Stomach (tissue), 9 donors: Measurements from ENCODE around the gene ANO5. TPM values are rescaled to one million over a fixed set of nuclear protein-coding genes. Genes with fewer than 3 reads are reported as not detected.

Source experiments
- DNase-seq, 2 donors: peaks; one replicate each; pipeline versions ENCODE4 v3.0.0 to v3.0.0-alpha.2; 2013 to 2019
- H3K27ac ChIP-seq, 5 donors: fragments of 200-600 bp in 4 of 5; sonication (generic) in 4 of 5; one replicate each; pipeline ENCODE4 v1.5.1; 2013 to 2019; ENCODE audit warnings: mild to moderate bottlenecking in 1 of 5, moderate library complexity in 1 of 5
- H3K27me3 ChIP-seq, 3 donors: fragments of 200-600 bp; sonication (generic); one replicate each; pipeline ENCODE4 v1.5.1; 2017 to 2019; ENCODE audit warnings: mixed run types in 1 of 3
- H3K36me3 ChIP-seq, 4 donors: fragments of 200-600 bp; sonication (generic); 1 replicate in 3 of 4; 2 replicates in 1 of 4; pipeline ENCODE4 v1.5.1; 2016 to 2019
- H3K4me1 ChIP-seq, 4 donors: fragments of 200-600 bp; sonication (generic); one replicate each; pipeline ENCODE4 v1.5.1; 2016 to 2019
- H3K4me3 ChIP-seq, 4 donors: fragments of 200-600 bp; sonication (generic) in 3 of 4; one replicate each; pipeline ENCODE4 v1.5.1; 2016 to 2019; ENCODE audit warnings: mild to moderate bottlenecking in 1 of 4
- H3K9me3 ChIP-seq, 4 donors: fragments of 200-600 bp; sonication (generic); one replicate each; pipeline ENCODE4 v1.5.1; 2016 to 2019
- CTCF ChIP-seq, 7 experiments: fragments of 450-650 bp in 4 of 7; fragments of 200-600 bp in 3 of 7; sonication (generic) in 3 of 7; IDR thresholded peaks; one replicate each; pipeline ENCODE4 v1.5.1; 2016 to 2019; ENCODE audit warnings: antibody characterized with exemption in 7 of 7, control low read depth in 2 of 7, mild to moderate bottlenecking in 1 of 7
- EP300 ChIP-seq: sonication (generic); formaldehyde crosslinking; IDR thresholded peaks from one replicate; pipeline ENCODE4 v1.6.1; 2017; ENCODE audit warnings: antibody characterized with exemption
- POLR2A ChIP-seq, 4 donors: fragments of 450-650 bp; IDR thresholded peaks; one replicate each; pipeline ENCODE4 v1.6.1; 2016; ENCODE audit warnings: antibody characterized with exemption in 4 of 4, control low read depth in 2 of 4, mild to moderate bottlenecking in 1 of 4, moderate library complexity in 1 of 4
- POLR2AphosphoS5 ChIP-seq, 3 donors: sonication (generic); formaldehyde crosslinking; IDR thresholded peaks; one replicate each; pipeline ENCODE4 v1.6.1; 2016; ENCODE audit warnings: antibody characterized with exemption in 3 of 3
- WGBS, 5 donors: extraction: QIAGEN DNeasy Blood & Tissue Kit in 3 of 5; methylation state at CpG; one replicate each; pipeline versions ENCODE4 v1.1.5 to v1.1.7; 2013 to 2018; 5-methylcytosine and 5-hydroxymethylcytosine counted together
- intact Hi-C: fragments of 100-400 bp; cut with DNase I; formaldehyde crosslinking; loops from one replicate; pipeline ENCODE4 v1.15.1; 2023; ENCODE audit warnings: low total_unique reads
- polyA plus RNA-seq, 3 donors: library from polyadenylated mRNA; stranded (reverse); fragments of 200-250 nt; gene quantifications; one replicate each; pipeline ENCODE4 v1.2.3, GENCODE V29; 2013
- total RNA-seq, 5 donors: library from RNA; depleted of rRNA; stranded (reverse); fragments of >200 nt; gene quantifications; one replicate each; pipeline versions ENCODE4 v1.1.0 to v1.2.3, GENCODE V29; 2014 to 2016
- donor health status: healthy with polysubstance abuse.
- donor health status: Bipolar disorder and iron deficiency.
- donor health status: healthy.

The ANO5 gene
- total and polyA plus RNA-seq, 8 donors: 0.62 to 14.1 (median 4.1) TPM

DNA sequence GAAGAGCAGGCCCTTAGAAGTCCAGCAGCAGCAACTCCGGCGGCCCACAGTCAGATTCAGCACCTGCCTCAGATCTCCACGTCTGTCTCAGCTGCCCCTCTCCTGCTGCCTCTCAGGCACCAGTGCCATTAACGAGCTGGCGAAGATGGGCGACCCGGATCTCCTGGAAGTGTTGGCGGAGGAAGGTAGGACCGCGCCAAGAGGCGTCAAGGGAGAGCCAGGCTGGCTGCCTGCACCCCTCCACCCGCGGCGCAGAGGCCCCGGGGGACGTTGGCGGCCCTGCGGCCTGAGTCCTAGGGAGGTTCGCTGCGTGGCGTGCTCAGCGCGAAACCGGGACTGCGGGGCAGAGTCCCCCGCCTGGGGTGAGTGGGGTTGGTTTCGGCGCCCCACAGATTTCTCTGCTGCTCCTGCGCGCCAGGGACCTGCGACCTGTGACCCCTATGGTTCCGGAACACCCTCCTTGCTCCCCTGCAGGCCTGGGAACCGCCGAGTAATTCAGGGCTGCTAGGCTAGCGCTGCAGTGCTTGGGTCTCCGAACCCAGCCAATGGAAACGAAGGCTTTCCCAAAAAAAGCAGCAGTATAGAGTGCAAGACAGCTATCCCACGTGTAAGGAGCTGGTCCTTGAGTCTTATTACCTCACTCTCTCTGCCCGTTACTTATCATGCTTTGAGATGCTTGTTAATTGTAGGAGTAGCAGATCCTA lies 615 bp downstream of the ANO5 start:
- 1 to 6% (median 2%) methylated on average over 12 to 39 of the region's 39 CpGs for WGBS, 5 donors
- intact Hi-C loops: no loop called here
- no peaks in the 10 kb centered on the region for H3K9me3 ChIP-seq
- H3K27me3 ChIP-seq: peaks cover 0 to 17% (median 0%) of the 10 kb centered on the region in 3 donors
- TF ChIP-seq EP300: no peak
- no peak for TF ChIP-seq CTCF (IDR thresholded peaks at IDR 0.05)
- no peak for TF ChIP-seq POLR2A (IDR thresholded peaks at IDR 0.05)
- no peak for TF ChIP-seq POLR2AphosphoS5 (IDR thresholded peaks at IDR 0.05)
- peak overlapping the region; percentile 40 to 86 (median 71) for H3K27ac ChIP-seq
- H3K4me1 ChIP-seq: peaks cover 4 to 41% (median 31%) of the 10 kb centered on the region in 4 donors
- peak overlapping the region; percentile 64 to 94 (median 76) for H3K4me3 ChIP-seq
- no peaks in the 10 kb centered on the region for H3K36me3 ChIP-seq
- peak; percentile 26 to 59 for DNase-seq

GRCh38 chr11:22194306-22194705 lies 1.4 kb downstream of the ANO5 start:
- WGBS, 5 donors: 52 to 64% (median 54%) methylated on average over 5 of the region's 5 CpGs
- TF ChIP-seq POLR2AphosphoS5 (IDR thresholded peaks at IDR 0.05) (no peak), EP300 (no peak), CTCF (IDR thresholded peaks at IDR 0.05) (no peak), POLR2A (IDR thresholded peaks at IDR 0.05) (no peak)
- DNase-seq: no peak
- Histone ChIP-seq H3K4me1 (peaks cover 4 to 43% (median 31%) of the 10 kb centered on the region in 4 donors), H3K36me3 (no peaks in the 10 kb centered on the region), H3K27me3 (peaks cover 0 to 17% (median 0%) of the 10 kb centered on the region in 3 donors), H3K9me3 (no peaks in the 10 kb centered on the region), H3K27ac (peak overlapping the region in 2 of 5 donors; percentile 85 to 86), H3K4me3 (peak overlapping the region in 3 of 4 donors; percentile 64 to 94 (median 75))
- intact Hi-C loops: no loop called here

GRCh38 chr11:22194907-22195306 lies 2.0 kb downstream of the ANO5 start:
- peaks cover 4 to 43% (median 31%) of the 10 kb centered on the region in 4 donors for H3K4me1 ChIP-seq
- H3K4me3 ChIP-seq: no peak overlapping the region
- no peaks in the 10 kb centered on the region for H3K9me3 ChIP-seq
- H3K36me3 ChIP-seq: no peaks in the 10 kb centered on the region
- peaks cover 0 to 17% (median 0%) of the 10 kb centered on the region in 3 donors for H3K27me3 ChIP-seq
- peak overlapping the region in 1 of 5 donors; percentile 85 for H3K27ac ChIP-seq
- 64 to 74% (median 72%) methylated on average over 2 of the region's 2 CpGs for WGBS, 5 donors
- intact Hi-C loops: no loop called here
- DNase-seq: no peak
- TF ChIP-seq POLR2A (IDR thresholded peaks at IDR 0.05): no peak
- TF ChIP-seq EP300: no peak
- TF ChIP-seq POLR2AphosphoS5 (IDR thresholded peaks at IDR 0.05): no peak
- TF ChIP-seq CTCF (IDR thresholded peaks at IDR 0.05): no peak

- TF ChIP-seq POLR2AphosphoS5 (IDR thresholded peaks at IDR 0.05) (no peak), CTCF (IDR thresholded peaks at IDR 0.05) (no peak), EP300 (no peak), POLR2A (IDR thresholded peaks at IDR 0.05) (no peak)
- Histone ChIP-seq H3K27me3 (peaks cover 0 to 14% (median 0%) of the 10 kb centered on the region in 3 donors), H3K4me3 (no peak overlapping the region), H3K27ac (peak overlapping the region in 2 of 5 donors; percentile 18 to 68), H3K4me1 (peaks cover 4 to 43% (median 31%) of the 10 kb centered on the region in 4 donors), H3K9me3 (no peaks in the 10 kb centered on the region), H3K36me3 (no peaks in the 10 kb centered on the region)
- DNase-seq: no peak
- WGBS, 5 donors: 50 to 68% (median 53%) methylated on average over 4 of the region's 4 CpGs
- intact Hi-C loops: no loop called here
Measured at GRCh38 chr11:22197139-22198005, 4.5 kb downstream of the ANO5 start.
